K562 (cell line): ENCODE measurements around the gene SPTBN4. TPM values are rescaled to one million over a fixed set of nuclear protein-coding genes. Genes with fewer than 3 reads are reported as not detected.

ENCODE experiments used
- BMI1 ChIP-seq: fragments of 150-350 bp; IDR thresholded peaks from 2 replicates; pipeline ENCODE4 v1.6.1; 2014; ENCODE audit warnings: low read length
- CREB5 ChIP-seq: fragments of 250-450 bp; sonication (Bioruptor Pico); IDR thresholded peaks from 2 replicates; pipeline ENCODE4 v1.5.0; 2020; ENCODE audit warnings: mild to moderate bottlenecking
- CSDE1 ChIP-seq, 2 experiments: fragments of 450-650 bp; IDR thresholded peaks; 2 replicates each; pipeline ENCODE4 v1.6.1; 2016; ENCODE audit warnings: mild to moderate bottlenecking in 1 of 2
- E2F3 ChIP-seq: fragments of 250-450 bp; sonication (Bioruptor Pico); IDR thresholded peaks from 2 replicates; pipeline ENCODE4 v1.4.0; 2020; ENCODE audit warnings: mild to moderate bottlenecking
- FOSL1 ChIP-seq: fragments of 200-800 bp; sonication (Bioruptor generic); conservative IDR thresholded peaks from 2 replicates; pipeline ENCODE4 v1.6.1; 2016; ENCODE audit warnings: missing genetic modification characterization, missing compliant biosample characterization
- HINFP ChIP-seq: fragments of 450-650 bp; conservative IDR thresholded peaks from 2 replicates; pipeline ENCODE4 v1.6.1; 2016; ENCODE audit warnings: missing genetic modification characterization, low read depth, mild to moderate bottlenecking, control low read depth, missing compliant biosample characterization
- KAT8 ChIP-seq: fragments of 450-650 bp; IDR thresholded peaks from 2 replicates; pipeline ENCODE4 v1.6.1; 2016; ENCODE audit warnings: low read depth, mild to moderate bottlenecking
- MXI1 ChIP-seq: IDR thresholded peaks from 2 replicates; pipeline ENCODE4 v1.6.1; 2011; ENCODE audit warnings: low read depth, mild to moderate bottlenecking, improper control_type of control experiment, low read length
- NCOR1 ChIP-seq: fragments of 450-650 bp; IDR thresholded peaks from 2 replicates; pipeline ENCODE4 v1.6.1; 2016; ENCODE audit warnings: mild to moderate bottlenecking, moderate library complexity
- PCBP1 ChIP-seq: fragments of 200-400 bp; formaldehyde crosslinking; IDR thresholded peaks from 2 replicates; pipeline ENCODE4 v1.6.1; 2018; ENCODE audit warnings: mild to moderate bottlenecking, low read depth, low read length; ENCODE audit not compliant: poor library complexity, severe bottlenecking
- PML ChIP-seq: IDR thresholded peaks from 2 replicates; pipeline ENCODE4 v1.6.1; 2012; ENCODE audit warnings: low read length, inconsistent platforms
- RREB1 ChIP-seq: fragments of 250-450 bp; sonication (Bioruptor Pico); IDR thresholded peaks from 2 replicates; pipeline ENCODE4 v1.4.0; 2020
- TEAD2 ChIP-seq: fragments of 450-650 bp; IDR thresholded peaks from 2 replicates; pipeline ENCODE4 v1.6.1; 2016; ENCODE audit warnings: missing genetic modification characterization, control low read depth, missing compliant biosample characterization
- TRIM28 ChIP-seq: fragments of 450-650 bp; IDR thresholded peaks from 2 replicates; pipeline ENCODE4 v1.6.1; 2017
- ZBTB7A ChIP-seq: IDR thresholded peaks from 2 replicates; pipeline ENCODE4 v1.6.1; 2011; ENCODE audit warnings: low read depth, mild to moderate bottlenecking, low read length, moderate library complexity, borderline replicate concordance; ENCODE audit not compliant: control insufficient read depth
- ZFPM2 ChIP-seq: fragments of 250-450 bp; sonication (Bioruptor Pico); IDR thresholded peaks from 2 replicates; pipeline ENCODE4 v1.5.1; 2022; ENCODE audit warnings: mild to moderate bottlenecking
- ZNF444 ChIP-seq: fragments of 250-450 bp; sonication (Bioruptor Pico); IDR thresholded peaks from 2 replicates; pipeline ENCODE4 v1.4.0; 2020; ENCODE audit warnings: mild to moderate bottlenecking, moderate library complexity
- ZNF512 ChIP-seq: IDR thresholded peaks from 2 replicates; pipeline ENCODE4 v1.6.1; 2016; ENCODE audit warnings: missing genetic modification characterization, missing compliant biosample characterization
- polyA plus RNA-seq, 8 experiments: library from polyadenylated mRNA; depleted of rRNA in 4 of 8; stranded (reverse) in 5 of 8; unstranded in 3 of 8; fragments of >200 nt; fragmentation: Nextera tagmentation in 2 of 8; fragmentation: Illumina TruSeq in 1 of 8; extraction: Ambion mirVana in 2 of 8; extraction: Trizol in 1 of 8; gene quantifications; 2 replicates each; pipeline versions ENCODE4 v1.2.1 to v1.2.3, GENCODE V29; 2011 to 2014; ENCODE audit warnings: inconsistent platforms in 1 of 8, missing spikeins in 1 of 8
- total RNA-seq, 7 experiments: library from RNA; depleted of rRNA in 6 of 7; stranded (reverse); fragments of >200 nt in 6 of 7; fragmentation: Illumina TruSeq in 2 of 7; extraction: Trizol in 2 of 7; gene quantifications; 2 replicates each; pipeline versions ENCODE4 v1.2.1 to v1.2.3, GENCODE V29; 2011 to 2021; ENCODE audit warnings: low replicate concordance in 1 of 7

The SPTBN4 gene
- total and polyA plus RNA-seq, 9 of the 15 experiments (the other 6 are each of a cell fraction or from before 2014, with no cell fraction given), result 0.01 to 1.5 (median 0.86) TPM

GRCh38 chr19:40576585-40577451, 110.0 kb downstream of the SPTBN4 start, which contains the start of gene SHKBP1 (continued):
- TF ChIP-seq BMI1 (no peak), PML (no peak), ZNF444 (CRISPR knock-in tag) (no peak), KAT8 (no peak), ZFPM2 (CRISPR knock-in tag) (no peak), HINFP (tag) (no peak), CREB5 (CRISPR knock-in tag) (no peak), TRIM28 (no peak), FOSL1 (tag) (no peak), MXI1 (no peak), TEAD2 (no peak), NCOR1 (no peak), CSDE1 (IDR thresholded peaks at IDR 0.05) (no peak), PCBP1 (peak; percentile 78), E2F3 (CRISPR knock-in tag) (no peak), ZBTB7A (peak; percentile 66; the same call in 1 of the 2 replicates), RREB1 (CRISPR knock-in tag) (no peak), ZNF512 (tag) (no peak)
